H1 (cell line): ENCODE results near the gene MYBPH. TPM values are rescaled to one million over a fixed set of nuclear protein-coding genes. Genes with fewer than 3 reads are reported as not detected.

Source experiments
- CTCF ChIA-PET: fragments of 300-600 bp; sonication (Branson Sonifier 250); formaldehyde crosslinking; loops from one replicate; lab custom pipeline; 2021; ENCODE audit not compliant: partially characterized antibody; lab: Charles Lee
- POLR2A ChIA-PET: fragments of 300-600 bp; sonication (Branson Sonifier 250); formaldehyde crosslinking; loops from one replicate; lab custom pipeline; 2021; ENCODE audit warnings: inconsistent platforms; ENCODE audit not compliant: partially characterized antibody; lab: Charles Lee
- DNase-seq, 2 experiments: peaks; one replicate each; pipeline versions ENCODE4 v3.0.0 to v3.0.0-alpha.2; 2010 to 2022; ENCODE audit warnings: low spot score in 2 of 2, low read depth in 1 of 2, mixed read lengths in 1 of 2
- FAIRE-seq: peaks from 2 replicates; lab custom pipeline; 2011; peaks lifted over from hg19 to GRCh38; lab: Jason Lieb, UNC
- H2AFZ ChIP-seq: 2 replicates; pipeline ENCODE4 v1.8.1; 2012; ENCODE audit warnings: low read length, inconsistent platforms
- H2AK5ac ChIP-seq: 2 replicates; pipeline ENCODE4 v1.6.1; 2013; ENCODE audit warnings: low read depth, low read length
- H2BK120ac ChIP-seq: replicated peaks from 2 replicates; pipeline ENCODE3; 2013; ENCODE audit warnings: low read depth, low read length, inconsistent platforms
- H2BK12ac ChIP-seq: 2 replicates; pipeline ENCODE4 v1.6.1; 2013; ENCODE audit warnings: low read depth, low read length
- H2BK15ac ChIP-seq: 2 replicates; pipeline ENCODE4 v1.6.1; 2013; ENCODE audit warnings: low read length
- H2BK20ac ChIP-seq: 2 replicates; pipeline ENCODE4 v1.6.1; 2013; ENCODE audit warnings: low read length
- H2BK5ac ChIP-seq: 2 replicates; pipeline ENCODE4 v1.6.1; 2013; ENCODE audit warnings: low read depth, low read length
- H3K14ac ChIP-seq: 2 replicates; pipeline ENCODE4 v1.6.1; 2013; ENCODE audit warnings: inconsistent platforms; ENCODE audit not compliant: insufficient read length
- H3K18ac ChIP-seq: 2 replicates; pipeline ENCODE4 v1.6.1; 2013; ENCODE audit warnings: low read length; ENCODE audit errors: extremely low read depth
- H3K23ac ChIP-seq: 2 replicates; pipeline ENCODE4 v1.6.1; 2013; ENCODE audit warnings: inconsistent platforms; ENCODE audit not compliant: insufficient read length
- H3K23me2 ChIP-seq: 2 replicates; pipeline ENCODE4 v1.6.1; 2013; ENCODE audit warnings: low read depth, low read length
- H3K27ac ChIP-seq: 2 replicates; pipeline ENCODE4 v1.6.1; 2011; ENCODE audit warnings: low read depth, low read length, inconsistent platforms
- H3K27me3 ChIP-seq, 4 experiments: replicated peaks in 1 of 4; 1 replicate in 1 of 4; 2 replicates in 3 of 4; pipeline versions ENCODE4 v1.6.1 to v1.8.1; 2011 to 2013; ENCODE audit warnings: low read length in 3 of 4, mild to moderate bottlenecking in 3 of 4, inconsistent platforms in 2 of 4, mixed read lengths in 2 of 4, moderate library complexity in 1 of 4; ENCODE audit not compliant: control insufficient read depth in 3 of 4, insufficient read depth in 3 of 4; ENCODE audit errors: extremely low read depth in 1 of 4
- H3K36me3 ChIP-seq, 4 experiments: 2 replicates each; pipeline versions ENCODE4 v1.6.1 to v1.8.1; 2011 to 2013; ENCODE audit warnings: mild to moderate bottlenecking in 4 of 4, low read length in 3 of 4, moderate library complexity in 2 of 4, control low read depth in 1 of 4, inconsistent platforms in 1 of 4; ENCODE audit not compliant: insufficient read depth in 4 of 4, control insufficient read depth in 2 of 4
- H3K4ac ChIP-seq: replicated peaks from 2 replicates; pipeline ENCODE3; 2013; ENCODE audit warnings: low read length, low read depth, mixed read lengths, inconsistent platforms; ENCODE audit not compliant: insufficient read length
- H3K4me1 ChIP-seq, 4 experiments: replicated peaks in 1 of 4; 1 replicate in 1 of 4; 2 replicates in 3 of 4; pipeline versions ENCODE4 v1.6.1 to v1.8.1; 2011 to 2013; ENCODE audit warnings: low read length in 3 of 4, inconsistent platforms in 2 of 4, mixed read lengths in 1 of 4; ENCODE audit not compliant: insufficient read depth in 4 of 4, control insufficient read depth in 3 of 4
- H3K4me2 ChIP-seq, 2 experiments: 2 replicates each; pipeline versions ENCODE4 v1.6.1 to v1.8.1; 2011 to 2013; ENCODE audit warnings: low read depth in 2 of 2, low read length in 2 of 2, control low read depth in 1 of 2, inconsistent platforms in 1 of 2, mild to moderate bottlenecking in 1 of 2; ENCODE audit not compliant: insufficient read depth in 1 of 2
- H3K4me3 ChIP-seq, 4 experiments: fragments of 200-600, 300-600 bp in 1 of 4; sonication (generic), shearing (Covaris generic), sonication (Bioruptor Twin) in 1 of 4; 2 replicates each; pipeline versions ENCODE4 v1.5.1 to v1.8.1; 2011 to 2016; ENCODE audit warnings: low read length in 4 of 4, low read depth in 3 of 4, control low read depth in 2 of 4, inconsistent platforms in 2 of 4, mild to moderate bottlenecking in 2 of 4, mixed read lengths in 1 of 4, moderate library complexity in 1 of 4; ENCODE audit not compliant: insufficient read depth in 2 of 4; ENCODE audit errors: extremely low read depth in 1 of 4
- H3K56ac ChIP-seq: replicated peaks from 2 replicates; pipeline ENCODE3; 2013; ENCODE audit warnings: low read depth, mild to moderate bottlenecking, mixed read lengths, low read length, inconsistent platforms; ENCODE audit not compliant: insufficient read length
- H3K79me1 ChIP-seq: 2 replicates; pipeline ENCODE4 v1.6.1; 2013; ENCODE audit warnings: low read depth, low read length, control low read depth
- H3K79me2 ChIP-seq, 2 experiments: 2 replicates each; pipeline versions ENCODE4 v1.6.1 to v1.8.1; 2012 to 2013; ENCODE audit warnings: low read length in 2 of 2, mild to moderate bottlenecking in 2 of 2, inconsistent platforms in 1 of 2; ENCODE audit not compliant: insufficient read depth in 2 of 2, control insufficient read depth in 1 of 2
- H3K9ac ChIP-seq, 4 experiments: replicated peaks in 1 of 4; 1 replicate in 1 of 4; 2 replicates in 3 of 4; pipeline versions ENCODE4 v1.6.1 to v1.8.1; 2011 to 2013; ENCODE audit warnings: low read depth in 3 of 4, low read length in 3 of 4, control low read depth in 2 of 4, mild to moderate bottlenecking in 2 of 4, moderate library complexity in 2 of 4, inconsistent platforms in 1 of 4; ENCODE audit errors: extremely low read depth in 1 of 4
- H3K9me3 ChIP-seq, 2 experiments: 2 replicates each; pipeline versions ENCODE4 v1.6.1 to v1.8.1; 2012 to 2013; ENCODE audit warnings: mild to moderate bottlenecking in 2 of 2, moderate library complexity in 2 of 2, control low read depth in 1 of 2, inconsistent platforms in 1 of 2, low read depth in 1 of 2, low read length in 1 of 2, mixed read lengths in 1 of 2; ENCODE audit not compliant: insufficient read depth in 2 of 2
- H4K20me1 ChIP-seq, 2 experiments: replicated peaks in 1 of 2; 2 replicates each; pipeline versions ENCODE3 to v1.8.1; 2011 to 2013; ENCODE audit warnings: inconsistent platforms in 2 of 2, low read length in 2 of 2, mild to moderate bottlenecking in 1 of 2; ENCODE audit not compliant: insufficient read depth in 2 of 2, control insufficient read depth in 1 of 2
- H4K5ac ChIP-seq: 2 replicates; pipeline ENCODE4 v1.6.1; 2013; ENCODE audit warnings: low read length, low read depth, mixed read lengths, inconsistent platforms; ENCODE audit not compliant: insufficient read length
- H4K8ac ChIP-seq: 2 replicates; pipeline ENCODE4 v1.8.0; 2013; ENCODE audit warnings: mild to moderate bottlenecking, moderate library complexity, low read length, inconsistent platforms; ENCODE audit not compliant: insufficient read depth; ENCODE audit errors: extremely low read depth
- H4K91ac ChIP-seq: replicated peaks from 2 replicates; pipeline ENCODE3; 2013; ENCODE audit warnings: low read length, mixed read lengths, inconsistent platforms; ENCODE audit not compliant: insufficient read length
- BACH1 ChIP-seq: IDR thresholded peaks from 2 replicates; pipeline ENCODE4 v1.6.1; 2012; ENCODE audit warnings: low read length, improper control_type of control experiment
- BCL11A ChIP-seq, 2 experiments: IDR thresholded peaks; one replicate each; pipeline ENCODE4 v1.6.1; 2011; ENCODE audit warnings: low read depth in 2 of 2, low read length in 2 of 2, mild to moderate bottlenecking in 2 of 2
- CEBPB ChIP-seq: IDR thresholded peaks from 2 replicates; pipeline ENCODE4 v1.6.1; 2012; ENCODE audit warnings: low read depth, low read length
- SP4 ChIP-seq: IDR thresholded peaks from 2 replicates; pipeline ENCODE4 v1.6.1; 2012; ENCODE audit warnings: low read length, inconsistent platforms
- WGBS, 2 experiments: shearing (Covaris generic) in 1 of 2; methylation state at CpG; one replicate each; pipeline versions ENCODE4 v1.1.6 to v1.1.7; 2013 to 2015; ENCODE audit warnings: low lambda C conversion rate in 2 of 2, mixed read lengths in 2 of 2, inconsistent platforms in 1 of 2, low coverage in 1 of 2, missing lambda C conversion rate in 1 of 2; ENCODE audit not compliant: insufficient replicate concordance in 2 of 2, insufficient coverage in 1 of 2, insufficient read length in 1 of 2; ENCODE audit errors: extremely low coverage in 1 of 2, missing lambda C conversion rate in 1 of 2; 5-methylcytosine and 5-hydroxymethylcytosine counted together
- polyA plus RNA-seq, 7 experiments: library from polyadenylated mRNA; depleted of rRNA in 3 of 7; stranded (reverse) in 5 of 7; unstranded in 2 of 7; fragments of >200 nt in 5 of 7; fragments of 200-250 nt in 2 of 7; gene quantifications; 1 replicate in 5 of 7; 2 replicates in 1 of 7; 4 replicates in 1 of 7; pipeline versions ENCODE4 v1.2.1 to v1.2.3, GENCODE V29; 2011 to 2013; ENCODE audit warnings: missing spikeins in 2 of 7, mixed read lengths in 2 of 7
- total RNA-seq: library from RNA; stranded (reverse); fragmentation: NEBNext Ultra II Directional; extraction: Animal tissue kit (Norgen Biotek cat#: 25700); gene quantifications from 2 replicates; pipeline ENCODE4 v1.2.1, GENCODE V29; 2021

The MYBPH gene
- total and polyA plus RNA-seq, 2 of the 8 experiments (the other 6 are each of a cell fraction or from before 2014, with no cell fraction given): not detected

DNA sequence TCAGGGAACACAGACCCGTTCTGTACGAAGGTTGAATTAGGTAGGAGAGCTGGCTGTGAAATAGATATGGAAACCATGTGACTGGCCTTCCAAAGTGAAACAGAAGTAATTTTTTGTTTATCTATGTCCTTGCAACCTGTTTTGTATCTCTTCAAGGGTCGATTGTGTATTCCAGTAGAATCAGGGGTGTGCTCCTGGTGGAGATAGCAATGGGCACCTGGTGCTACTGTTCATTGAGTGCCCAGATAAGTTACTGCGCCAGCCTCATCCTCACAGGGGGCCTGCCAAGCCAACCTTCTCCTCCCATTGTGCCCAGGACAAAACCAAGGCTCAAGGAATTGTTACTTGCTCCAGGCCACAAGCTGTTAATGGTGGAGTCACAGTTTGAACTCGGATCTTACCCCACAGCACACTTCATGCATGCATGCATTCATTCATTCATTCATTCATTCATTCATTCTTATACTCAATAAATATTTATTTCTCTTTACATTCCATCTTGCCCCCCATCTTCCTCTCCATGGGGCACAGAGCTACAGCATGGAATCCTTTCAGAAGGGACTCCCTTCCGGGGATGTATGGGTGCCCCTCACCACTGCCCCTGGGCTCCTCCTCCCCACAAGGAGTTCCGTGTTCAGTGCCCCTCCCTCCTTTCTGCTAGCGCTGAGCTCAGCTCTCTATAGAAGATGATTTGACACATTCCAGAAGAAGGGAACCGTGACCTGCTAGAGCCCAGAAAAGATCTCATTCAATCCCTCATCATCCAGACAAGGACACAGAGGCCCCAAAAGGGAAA, 24.1 kb downstream of the MYBPH start:
- H3K9me3 ChIP-seq: no peaks in the 10 kb centered on the region
- no peak overlapping the region for H4K91ac ChIP-seq
- no peak overlapping the region for H3K4me2 ChIP-seq
- DNase-seq (no peak), FAIRE-seq (no peak)
- no peak overlapping the region for H3K56ac ChIP-seq
- H3K79me1 ChIP-seq: no peaks in the 10 kb centered on the region
- H3K18ac ChIP-seq: no peak overlapping the region
- H4K5ac ChIP-seq: no peak overlapping the region
- H2BK15ac ChIP-seq: 0 out of 2 replicates have a peak overlapping the region, but pooled peaks have one; percentile 40
- no peak overlapping the region for H3K4ac ChIP-seq
- H4K20me1 ChIP-seq: no peaks in the 10 kb centered on the region
- no peak overlapping the region for H3K27ac ChIP-seq
- H3K79me2 ChIP-seq: no peaks in the 10 kb centered on the region
- H3K9ac ChIP-seq: no peak overlapping the region
- H2BK12ac ChIP-seq: peak overlapping the region; percentile 55; the same call in 1 of the 2 replicates
- peak overlapping the region; percentile 25; the same call in 1 of the 2 replicates for H2BK20ac ChIP-seq
- no peak overlapping the region for H2BK5ac ChIP-seq
- no peak overlapping the region for H3K23ac ChIP-seq
- no peak overlapping the region for H3K4me3 ChIP-seq
- no peak overlapping the region for H2BK120ac ChIP-seq
- CTCF ChIA-PET: interaction anchor here (0.8 to 49.1 kb wide), 12 partner anchors 8 to 103 kb away, joined by 3 to 1071 read pairs (median 6); partner anchors contain the start of genes ADORA1, MYBPH, MYOG and PPFIA4
- TF ChIP-seq SP4: no peak
- TF ChIP-seq CEBPB: no peak
- TF ChIP-seq BCL11A (IDR thresholded peaks at IDR 0.05; ENCODE audit: low read depth in 2 of 2, low read length in 2 of 2): no peak
- 0 out of 2 replicates have a peak, but pooled peaks have one; percentile 24 for TF ChIP-seq BACH1
- no peaks in the 10 kb centered on the region for H3K23me2 ChIP-seq
- no peaks in the 10 kb centered on the region for H3K36me3 ChIP-seq
- WGBS, 2 experiments: 83% methylated on average over 9 of the region's 9 CpGs; no CpG with 5 or more reads in 1 of the 2 experiments
- POLR2A ChIA-PET: no interaction called here
- H2AFZ ChIP-seq: no peak overlapping the region
- H3K14ac ChIP-seq: no peak overlapping the region
- H3K4me1 ChIP-seq: peaks cover 13 to 50% (median 27%) of the 10 kb centered on the region in 4 experiments
- H4K8ac ChIP-seq: no peak overlapping the region
- H3K27me3 ChIP-seq: no peaks in the 10 kb centered on the region
- peak overlapping the region; percentile 14; the same call in 1 of the 2 replicates for H2AK5ac ChIP-seq
